NOMO-1 treated with dmso at 0.1 percent for 144 hours (cell line): ENCODE measurements around the gene CBR3.
"Not testable (repeated sequence)": the region's sequence is repeated elsewhere in the genome, so short reads cannot be mapped to it uniquely, and the experiment has no call there.

Source experiments
- DNase-seq: peaks from one replicate; lab custom pipeline; 2025; ENCODE audit not compliant: unreplicated experiment; lab: John Stamatoyannopoulos, UW

The CBR3 gene

DNA sequence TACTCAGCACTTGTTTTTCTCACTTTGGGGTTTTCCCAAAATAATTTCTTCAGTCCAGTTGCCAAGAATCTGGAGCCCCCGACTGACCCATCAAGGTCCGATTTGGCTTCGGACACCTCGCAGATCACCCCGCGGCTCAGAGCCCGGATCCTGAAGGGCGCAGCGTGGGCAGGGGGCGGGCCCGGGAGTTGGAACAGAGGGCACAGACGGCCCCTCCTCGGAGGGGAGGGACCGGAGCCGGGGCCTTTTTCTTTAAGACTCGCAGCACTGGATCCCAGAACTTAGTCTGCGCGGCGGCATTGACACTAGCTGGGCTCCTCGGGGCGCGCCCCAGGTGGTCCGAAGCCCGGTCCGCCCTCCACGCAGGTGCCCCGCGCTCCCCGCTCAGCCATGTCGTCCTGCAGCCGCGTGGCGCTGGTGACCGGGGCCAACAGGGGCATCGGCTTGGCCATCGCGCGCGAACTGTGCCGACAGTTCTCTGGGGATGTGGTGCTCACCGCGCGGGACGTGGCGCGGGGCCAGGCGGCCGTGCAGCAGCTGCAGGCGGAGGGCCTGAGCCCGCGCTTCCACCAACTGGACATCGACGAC, at the start of gene CBR3:
Gene CBR3 (plus strand): TSS at position 277 of the 588 bp plus-strand sequence. CDS start 114 bp downstream, at position 391.
- no peak for DNase-seq

DNA sequence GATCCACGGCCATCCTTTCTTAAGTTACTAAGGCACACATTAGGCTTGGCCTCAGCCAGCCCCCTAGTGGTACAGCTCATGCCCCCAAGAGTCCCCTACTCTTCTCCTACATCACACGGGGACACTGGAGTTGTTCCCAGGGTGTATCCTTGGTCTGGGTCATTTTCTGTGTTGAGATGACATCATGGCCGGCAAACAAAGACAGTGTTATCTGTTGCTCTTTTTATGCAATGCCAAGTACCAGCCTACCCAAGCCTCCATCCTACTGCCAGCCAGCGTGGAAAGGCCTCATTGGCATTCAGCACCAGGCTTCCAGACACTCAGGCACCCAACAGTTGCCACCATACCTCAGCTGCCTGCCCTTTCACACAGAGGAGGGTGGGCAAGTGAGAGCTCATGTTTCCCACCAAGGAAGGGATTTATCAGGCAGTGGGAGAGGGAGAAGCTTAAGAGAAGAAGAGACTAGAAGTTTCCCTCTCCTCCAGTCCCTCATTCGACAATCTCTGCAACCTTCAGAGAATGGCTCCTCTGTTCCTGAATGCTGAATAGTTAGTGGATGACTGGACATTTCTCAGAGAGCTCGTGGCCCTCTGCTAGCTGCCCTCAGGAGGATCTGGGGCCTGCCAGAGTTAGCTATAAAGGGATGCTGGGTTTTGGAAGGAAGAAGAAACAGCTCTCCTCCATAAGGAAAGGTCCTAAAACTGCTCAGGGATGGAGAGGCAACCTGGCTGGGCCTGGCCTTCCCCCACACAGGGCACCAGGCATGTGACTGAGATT, 47.3 kb upstream of the CBR3 start:
- no peak for DNase-seq

DNA sequence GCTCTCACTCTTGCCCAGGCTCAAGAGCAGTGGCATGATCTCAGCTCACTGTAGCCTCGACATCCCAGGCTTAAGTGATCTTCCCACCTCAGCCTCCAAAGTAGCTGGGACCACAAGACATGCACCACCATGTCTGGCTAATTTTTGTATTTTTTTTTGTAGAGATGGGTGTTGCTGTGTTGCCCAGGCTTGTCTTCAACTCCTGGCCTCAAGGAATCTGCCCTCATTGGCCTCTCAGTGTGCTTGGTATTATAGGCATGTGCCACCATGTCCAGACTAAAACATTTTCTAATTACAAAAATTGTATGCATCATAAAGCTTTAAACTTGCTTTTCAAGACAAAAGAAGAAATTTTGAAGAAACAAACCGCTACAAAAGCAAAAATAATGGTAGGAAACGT, 44.9 kb upstream of the CBR3 start:
- no peak for DNase-seq

DNA sequence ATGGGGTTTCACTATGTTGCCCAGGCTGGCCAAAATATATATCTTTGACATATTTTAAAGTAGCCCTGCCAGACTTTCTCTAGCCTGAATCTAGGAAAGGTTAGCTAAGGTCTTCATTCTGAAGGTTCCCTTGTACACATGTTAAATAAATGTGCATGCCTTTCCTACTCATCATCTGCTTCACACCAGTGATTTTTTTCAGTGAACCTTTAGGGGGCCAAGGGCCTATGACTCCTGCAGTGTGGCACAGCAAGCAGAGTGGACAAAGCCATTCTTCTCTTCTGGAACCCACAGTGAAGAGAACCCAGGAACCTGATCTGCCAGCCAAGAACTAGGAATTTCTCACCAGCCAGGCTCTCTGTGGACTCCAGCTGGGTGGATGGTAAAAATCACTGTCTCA, 42.2 kb upstream of the CBR3 start:
- no peak for DNase-seq

DNA sequence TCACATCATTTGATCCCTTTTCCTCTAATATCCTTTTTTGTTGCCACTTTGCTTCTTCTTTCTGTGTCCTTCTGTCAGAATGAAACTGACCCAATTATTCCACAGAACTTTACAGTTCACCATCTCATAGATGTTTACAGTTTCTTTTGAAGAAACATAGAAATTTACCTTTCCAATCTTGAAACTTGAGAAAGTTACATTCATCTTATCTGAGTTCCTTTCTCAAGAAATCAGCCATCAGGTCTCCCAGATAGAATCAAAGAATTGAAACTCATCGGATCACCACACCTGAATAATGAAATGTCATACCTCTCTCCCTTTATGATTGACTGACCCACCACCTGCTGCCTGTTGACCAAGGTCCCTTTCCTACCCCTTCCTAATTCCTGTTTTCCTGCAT, 41.4 kb upstream of the CBR3 start:
- DNase-seq: no peak

DNA sequence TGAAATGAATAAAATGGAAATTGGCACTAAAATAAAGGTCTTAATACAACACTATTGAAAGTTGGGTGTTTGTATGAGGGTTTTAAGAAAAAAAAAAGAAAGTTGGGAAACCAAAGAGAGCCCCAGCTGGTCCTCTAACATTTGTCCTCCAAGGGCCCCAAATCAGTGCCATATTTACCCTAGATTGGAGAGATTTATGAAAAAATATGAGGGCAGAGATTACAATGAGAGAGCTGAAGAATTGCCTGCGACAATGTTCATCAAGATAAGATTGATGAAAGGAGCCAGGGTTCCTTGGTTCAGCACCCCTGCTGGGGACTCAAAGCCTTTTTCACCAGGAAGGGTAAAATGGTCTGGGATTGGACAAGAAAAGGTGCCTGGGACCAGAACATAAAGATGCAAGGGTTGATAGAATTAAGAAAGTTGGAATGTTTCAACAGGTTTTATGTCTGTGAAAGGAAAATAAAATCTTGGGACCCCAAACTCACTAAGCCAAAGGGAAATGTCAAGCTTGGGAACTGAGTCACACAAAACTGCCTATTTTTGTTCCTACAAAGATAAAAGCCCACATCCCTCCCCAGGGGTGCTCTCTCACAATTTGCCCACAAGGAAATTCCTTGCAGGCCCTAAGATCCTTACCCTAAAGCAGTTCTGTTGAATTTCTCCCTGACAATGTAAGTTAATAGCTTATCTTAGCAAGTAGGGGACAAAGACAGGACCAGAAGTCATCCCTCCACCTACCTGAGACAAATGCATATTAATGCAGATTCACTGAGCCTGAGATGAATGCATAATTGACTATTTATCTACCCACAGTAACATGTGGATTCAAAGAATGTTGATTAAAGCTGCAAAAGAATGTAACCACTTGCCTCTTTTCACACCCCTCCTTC, 38.2 kb upstream of the CBR3 start:
- no peak for DNase-seq

DNA sequence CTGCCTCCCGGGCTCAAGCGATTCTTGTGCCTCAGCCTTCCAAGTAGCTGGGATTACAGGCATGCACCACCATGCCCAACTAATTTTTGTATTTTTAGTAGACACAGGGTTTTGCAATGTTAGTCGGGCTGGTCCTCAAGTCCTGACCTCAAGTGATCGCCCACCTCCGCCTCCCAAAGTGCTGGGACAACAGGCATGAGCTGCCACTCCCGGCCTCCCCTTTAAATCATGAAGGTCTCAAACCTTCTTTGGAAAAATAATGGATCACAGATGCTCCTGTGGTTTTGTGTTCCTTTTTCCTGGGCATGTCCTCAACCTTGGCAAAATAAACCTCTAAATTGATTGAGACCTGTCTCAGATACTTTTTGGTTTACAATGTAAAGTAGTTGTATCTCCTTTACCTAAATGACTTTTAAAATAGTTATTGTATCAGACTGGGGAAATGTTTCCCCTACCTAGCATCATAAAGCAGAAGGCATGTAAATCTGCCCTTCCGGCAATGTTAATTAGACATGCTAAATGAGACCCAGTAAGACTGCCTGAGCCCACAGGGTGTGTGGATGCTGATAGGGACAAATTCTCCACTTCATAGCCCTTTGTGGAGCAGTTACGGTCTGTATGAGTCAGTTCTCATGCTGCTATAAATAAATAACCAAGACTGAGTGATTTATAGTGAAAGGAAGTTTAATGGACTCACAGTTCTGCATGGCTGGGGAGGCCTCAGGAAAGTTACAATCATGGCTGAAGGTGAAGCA, 37.3 kb upstream of the CBR3 start:
- peak; percentile 89 for DNase-seq

DNA sequence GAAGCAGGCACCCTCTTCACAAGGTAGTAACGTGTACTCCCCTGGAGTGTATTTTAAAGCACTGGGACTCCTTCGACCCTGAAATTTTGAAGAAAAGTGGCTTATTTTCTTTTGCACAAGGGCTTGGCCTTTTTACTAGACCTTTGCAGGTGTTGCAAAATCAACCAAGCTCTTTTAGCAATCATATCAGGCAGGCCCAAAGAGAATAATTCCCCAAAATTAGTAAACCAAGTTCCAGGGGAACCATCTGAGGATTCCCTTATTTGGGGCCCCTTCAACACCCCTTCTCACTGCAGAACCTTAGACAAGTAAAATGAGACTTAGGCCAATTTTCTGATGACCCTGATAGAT, 36.7 kb upstream of the CBR3 start:
- no peak for DNase-seq

DNA sequence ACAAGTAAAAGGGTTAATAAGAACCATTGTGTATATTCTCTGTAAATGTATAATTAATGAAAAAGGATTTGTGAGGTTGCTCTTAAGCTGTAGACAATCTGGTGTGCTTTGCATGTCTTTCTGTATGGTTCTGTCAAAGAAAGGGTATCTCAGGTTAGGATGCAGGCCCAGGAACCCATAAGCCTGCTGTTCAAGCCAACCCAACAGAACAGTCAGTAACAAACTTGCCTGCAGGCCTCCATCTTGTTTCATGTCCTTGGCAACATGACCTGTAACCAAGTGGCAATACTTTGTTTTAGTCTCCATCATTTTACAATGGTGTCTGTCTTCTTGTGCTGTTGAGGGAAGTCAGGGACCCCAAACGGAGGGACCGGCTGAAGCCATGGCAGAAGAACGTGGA, 35.9 kb upstream of the CBR3 start:
- no peak for DNase-seq

DNA sequence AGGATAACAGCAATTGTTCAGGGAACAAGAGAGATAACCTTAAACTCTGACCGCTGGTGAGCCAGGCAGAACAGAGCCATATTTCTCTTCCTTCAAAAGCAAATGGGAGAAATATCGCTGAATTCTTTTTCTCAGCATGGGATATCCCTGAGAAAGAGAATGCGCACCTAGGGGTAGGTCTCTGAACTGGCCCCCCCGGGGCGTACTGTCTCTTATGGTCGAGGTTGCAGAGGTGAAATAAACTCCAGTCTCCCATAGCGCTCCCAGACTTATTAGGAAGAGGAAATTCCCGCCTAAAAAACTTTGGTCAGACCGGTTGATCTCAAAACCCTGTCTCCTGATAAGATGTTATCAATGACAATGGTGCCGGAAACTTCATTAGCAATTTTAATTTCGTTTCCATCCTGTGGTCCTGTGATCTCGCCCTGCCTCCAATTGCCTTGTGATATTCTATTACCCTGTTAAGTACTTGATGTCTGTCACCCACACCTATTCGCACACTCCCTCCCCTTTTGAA, 35.1 kb upstream of the CBR3 start:
- not testable (repeated sequence) for DNase-seq

DNA sequence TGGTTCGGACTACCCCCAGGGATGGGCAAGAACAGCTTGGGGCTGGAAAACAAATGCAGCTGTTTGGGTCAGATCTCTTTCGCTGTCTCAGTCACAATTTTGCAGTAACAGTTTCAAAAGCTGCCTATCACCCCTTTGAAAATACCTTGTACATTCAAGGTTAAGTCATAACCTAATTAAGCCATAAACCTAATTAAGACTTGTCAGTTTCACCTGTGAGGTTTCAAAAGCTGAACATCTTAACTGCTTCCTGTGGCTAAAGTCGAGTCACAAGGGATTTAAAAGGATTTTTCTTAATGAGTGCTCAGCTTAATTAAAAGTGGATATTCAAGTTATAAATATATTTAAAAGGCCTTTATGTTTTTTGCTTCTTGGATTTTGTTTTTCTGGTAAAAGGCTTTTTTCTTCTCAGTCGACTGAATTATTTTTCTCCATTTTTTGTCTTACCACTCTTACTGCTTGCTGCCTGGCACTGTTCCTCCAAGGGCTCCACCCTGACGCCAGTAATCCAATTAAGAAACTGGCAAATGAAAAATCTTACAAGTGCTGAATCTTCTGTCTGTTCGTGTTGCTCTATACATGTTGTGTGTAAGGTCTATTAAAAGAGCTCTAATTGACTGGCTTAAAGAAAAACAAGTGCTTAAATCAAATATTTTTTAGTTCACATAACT, 33.8 kb upstream of the CBR3 start:
- DNase-seq: no peak

DNA sequence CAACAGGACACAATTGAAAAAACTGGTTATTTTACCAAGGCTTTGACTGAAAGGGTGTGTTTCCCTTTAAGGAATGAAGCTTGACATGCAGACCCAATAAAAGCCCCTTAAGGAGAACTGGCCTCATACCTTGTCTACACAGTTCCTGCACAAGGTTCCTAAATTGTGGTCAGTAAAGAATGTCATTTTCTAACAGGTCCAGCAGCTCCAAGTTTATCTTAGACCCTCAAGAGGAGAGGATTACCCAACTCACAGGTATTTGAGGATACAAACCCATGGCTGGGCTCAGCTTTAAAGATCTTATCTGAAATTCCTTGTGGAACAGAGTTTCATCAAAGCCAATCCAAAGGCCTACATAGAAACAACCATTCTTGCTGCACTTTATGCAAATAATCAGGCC, 31.4 kb upstream of the CBR3 start:
- DNase-seq: no peak

DNA sequence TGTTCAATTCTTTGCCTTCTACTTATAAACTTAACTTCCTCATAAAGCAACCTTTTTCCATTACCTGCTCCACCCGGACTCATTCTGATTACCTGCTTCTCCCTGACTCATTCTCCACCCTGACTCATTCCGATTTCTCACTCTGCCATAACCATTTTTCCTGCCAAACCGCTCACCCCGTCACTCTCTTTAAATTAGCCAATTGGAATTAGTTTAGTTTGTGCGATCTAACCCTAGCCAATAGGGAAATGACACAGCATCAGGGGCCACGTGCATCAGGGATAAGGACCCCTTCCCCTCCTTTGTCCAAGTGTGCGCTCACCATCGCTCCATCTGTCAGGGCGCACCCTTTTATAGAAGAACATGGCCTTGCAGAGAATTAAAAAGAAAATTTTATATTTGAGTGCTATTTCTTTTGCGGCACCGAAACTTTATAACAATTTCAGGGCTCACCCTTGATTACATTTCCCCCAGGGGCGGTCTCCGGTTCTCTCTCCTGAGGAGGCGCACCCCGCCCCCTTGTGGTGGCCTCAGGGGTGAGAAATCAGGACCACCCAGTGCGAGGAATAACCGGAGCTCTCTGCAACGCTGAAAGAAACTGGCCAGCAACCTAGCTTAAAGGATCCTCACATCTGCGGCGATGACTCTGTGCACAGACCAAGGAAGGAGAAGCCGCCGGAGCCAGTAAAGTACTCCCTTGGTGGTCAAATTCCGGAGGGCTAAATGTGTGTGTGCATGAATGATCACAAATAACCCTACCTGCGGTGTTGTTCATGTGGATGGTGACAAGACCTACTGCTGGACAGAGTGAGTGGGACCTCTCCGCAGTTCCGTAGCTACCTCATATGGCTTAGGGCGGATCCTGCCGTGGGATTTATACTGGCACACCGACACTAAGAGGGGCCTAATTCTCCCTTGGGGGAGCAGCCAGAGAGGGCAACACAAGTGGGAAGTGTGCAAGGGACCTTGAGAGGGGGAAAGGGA, 30.3 kb upstream of the CBR3 start:
- peak; percentile 58 for DNase-seq

DNA sequence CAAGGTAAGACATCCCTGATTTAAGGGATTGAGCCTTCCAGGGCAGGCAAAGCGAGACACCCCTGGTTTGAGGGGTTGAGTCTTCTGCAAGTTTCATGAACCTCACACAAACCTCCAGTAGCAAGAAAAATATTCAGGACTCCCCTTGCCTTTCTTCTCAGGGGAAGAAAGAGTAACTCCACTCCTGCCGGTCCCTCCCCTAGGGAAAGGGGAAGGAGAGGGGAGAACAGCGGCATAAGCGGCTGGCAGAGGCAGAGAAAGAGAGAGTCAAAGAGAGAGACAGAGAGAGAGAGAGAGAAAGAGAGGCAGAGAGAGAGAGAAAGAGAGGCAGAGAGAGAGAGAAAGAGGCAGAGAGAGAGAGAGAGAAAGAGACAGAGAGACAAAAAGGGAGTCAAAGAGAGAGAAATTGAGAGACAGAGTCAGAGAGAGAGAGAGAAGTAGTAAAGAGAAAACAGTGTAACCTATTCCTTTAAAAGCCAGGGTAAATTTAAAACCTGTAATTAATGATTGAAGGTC, 29.5 kb upstream of the CBR3 start:
- DNase-seq: no peak

DNA sequence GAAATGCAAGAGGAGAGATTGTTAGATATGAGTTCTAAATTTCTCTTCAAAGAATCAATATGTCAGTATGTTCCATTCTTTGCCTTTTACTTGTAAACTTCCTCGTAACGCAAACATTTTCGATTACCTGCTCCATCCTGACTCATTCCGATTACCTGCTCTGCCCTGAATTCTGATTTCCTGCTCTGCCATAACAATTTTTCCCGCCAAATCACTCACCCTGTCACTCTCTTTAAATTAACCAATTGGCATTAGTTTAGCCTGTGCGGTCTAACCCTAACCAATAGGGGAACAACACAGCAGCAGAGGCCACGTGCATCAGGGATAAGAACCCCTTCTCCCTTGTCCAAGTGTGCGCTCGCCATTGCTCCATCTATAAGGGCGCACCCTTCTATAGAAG, 25.0 kb upstream of the CBR3 start:
- no peak for DNase-seq

DNA sequence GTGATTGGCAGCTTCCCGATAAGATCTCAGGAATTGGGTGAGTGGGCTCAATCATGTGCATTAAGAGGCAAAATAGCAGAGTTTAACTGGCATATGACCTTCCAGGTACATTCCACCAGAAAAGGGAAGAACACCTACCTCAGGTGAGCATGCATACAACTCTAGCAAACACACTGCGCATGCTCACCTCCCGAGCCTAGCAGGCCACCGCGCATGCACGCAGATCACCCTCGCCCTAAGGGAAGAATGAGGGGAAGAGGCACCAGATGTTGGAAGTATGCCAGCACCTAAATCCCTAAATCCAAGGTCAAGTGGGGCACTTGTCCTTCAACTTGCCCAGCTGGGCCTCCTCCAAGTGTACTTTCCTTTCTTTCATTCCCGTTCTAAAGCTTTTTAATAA, 23.6 kb upstream of the CBR3 start:
- DNase-seq: no peak

DNA sequence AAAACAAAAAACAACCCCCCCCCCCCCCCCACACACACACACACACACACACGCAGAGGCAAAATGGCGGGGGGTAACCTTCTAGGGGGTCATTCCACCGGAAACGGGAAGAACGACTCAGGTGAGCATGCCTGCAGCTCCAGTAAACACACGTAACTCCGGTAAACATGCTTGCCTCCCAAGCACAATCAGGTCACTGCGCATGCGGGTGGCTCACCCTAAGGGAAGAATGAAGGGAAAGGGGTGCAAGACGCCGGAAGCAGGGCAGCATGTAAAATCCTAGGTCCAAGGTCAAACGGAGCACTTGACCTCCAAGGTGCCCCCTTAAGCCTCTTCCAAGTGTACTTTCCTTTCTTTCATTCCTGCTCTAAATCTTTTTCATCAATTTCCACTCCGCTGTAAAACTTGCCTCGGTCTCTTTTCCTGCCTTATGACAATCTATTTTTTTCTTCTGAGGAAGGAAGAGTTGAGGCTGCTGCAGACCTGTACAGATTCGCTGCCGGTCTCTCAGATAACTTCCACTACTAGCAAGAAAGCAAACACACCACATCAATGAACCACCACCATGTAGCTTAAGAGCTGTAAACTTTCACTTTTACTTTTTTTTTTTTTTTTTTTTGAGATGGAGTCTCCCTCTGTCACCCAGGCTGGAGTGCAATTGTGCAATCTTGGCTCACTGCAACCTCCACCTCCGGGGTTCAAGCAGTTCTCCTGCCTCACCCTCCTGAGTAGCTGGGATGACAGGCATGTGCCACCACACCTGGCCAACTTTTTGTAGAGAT, 21.0 kb upstream of the CBR3 start:
- DNase-seq: peak; percentile 14

DNA sequence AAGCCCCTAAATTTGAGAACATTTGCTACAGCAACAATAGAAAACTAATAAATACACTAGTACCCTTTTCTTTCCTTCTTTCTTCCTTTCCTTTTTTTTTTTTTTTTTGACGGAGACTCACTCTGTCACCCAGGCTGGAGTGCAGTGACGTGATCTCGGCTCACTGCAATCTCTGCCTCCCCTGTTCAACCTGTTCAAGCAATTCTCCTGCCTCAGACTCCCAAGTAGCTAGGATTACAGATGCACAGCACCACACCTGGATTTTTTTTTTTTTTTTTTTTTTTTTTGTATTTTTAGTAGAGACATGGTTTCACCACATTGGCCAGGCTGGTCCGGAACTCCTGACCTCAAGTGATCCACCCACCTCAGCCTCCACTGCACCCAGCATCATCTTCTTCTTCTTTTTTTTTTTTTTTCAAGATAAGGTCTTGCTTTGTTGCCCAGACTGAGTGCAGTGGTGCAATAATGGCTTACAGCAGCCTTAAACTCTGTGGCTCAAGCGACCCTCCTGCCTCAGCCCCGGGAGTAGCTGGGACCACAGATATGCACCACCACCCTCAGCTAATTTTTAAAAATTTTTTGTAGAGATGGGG, 19.6 kb upstream of the CBR3 start:
- peak; percentile 52 for DNase-seq
